Epidermal melanocyte (primary cell): Measurements from ENCODE around the gene VMP1.
"Not testable (repeated sequence)": the region's sequence is repeated elsewhere in the genome, so short reads cannot be mapped to it uniquely, and the experiment has no call there.

Experiments used
- DNase-seq: peaks from one replicate; pipeline ENCODE4 v3.0.0; 2011; ENCODE audit warnings: low spot score; ENCODE audit not compliant: insufficient read length

The VMP1 gene

GRCh38 chr17:59753522-59754467 lies 46.3 kb downstream of the VMP1 start:
- peak; percentile 71 for DNase-seq

GRCh38 chr17:59754552-59754951 lies 47.1 kb downstream of the VMP1 start:
- no peak for DNase-seq

GRCh38 chr17:59755069-59755468 lies 47.6 kb downstream of the VMP1 start:
- not testable (repeated sequence) for DNase-seq

- no peak for DNase-seq
Measured at GRCh38 chr17:59756236-59756818, 48.9 kb downstream of the VMP1 start.

GRCh38 chr17:59757043-59757442 lies 49.6 kb downstream of the VMP1 start:
- no peak for DNase-seq

GRCh38 chr17:59757470-59757869 lies 50.0 kb downstream of the VMP1 start:
- DNase-seq: no peak

GRCh38 chr17:59757881-59758385 lies 50.5 kb downstream of the VMP1 start:
- DNase-seq: no peak

GRCh38 chr17:59758998-59759651 lies 51.7 kb downstream of the VMP1 start:
- DNase-seq: not testable (repeated sequence)

- DNase-seq: no peak
Measured at GRCh38 chr17:59760160-59760559, 52.7 kb downstream of the VMP1 start.

GRCh38 chr17:59761385-59762048 lies 54.1 kb downstream of the VMP1 start:
- no peak for DNase-seq

GRCh38 chr17:59762049-59762823 lies 54.8 kb downstream of the VMP1 start:
- DNase-seq: no peak

- DNase-seq: no peak
Measured at GRCh38 chr17:59762824-59763374, 55.4 kb downstream of the VMP1 start.

GRCh38 chr17:59763861-59764260 lies 56.4 kb downstream of the VMP1 start:
- no peak for DNase-seq

GRCh38 chr17:59764292-59764741 lies 56.9 kb downstream of the VMP1 start:
- DNase-seq: no peak

GRCh38 chr17:59765038-59765437 lies 57.6 kb downstream of the VMP1 start:
- no peak for DNase-seq

- DNase-seq: no peak
Measured at GRCh38 chr17:59766491-59766890, 59.0 kb downstream of the VMP1 start.

GRCh38 chr17:59767176-59767575 lies 59.7 kb downstream of the VMP1 start:
- DNase-seq: no peak

- DNase-seq: no peak
Measured at GRCh38 chr17:59769887-59770286, 62.4 kb downstream of the VMP1 start.

GRCh38 chr17:59771093-59771492 lies 63.6 kb downstream of the VMP1 start:
- DNase-seq: no peak

- no peak for DNase-seq
Measured at GRCh38 chr17:59775786-59776350, 68.4 kb downstream of the VMP1 start.
